Naive thymus-derived CD4-positive, alpha-beta T cell (primary cell): ENCODE data around the gene CENPP. TPM values are rescaled to one million over a fixed set of nuclear protein-coding genes. Genes with fewer than 3 reads are reported as not detected.

Source experiments
- ATAC-seq: fragments of 150-1000 bp; cut with Tn5 transposase; 2 replicates; pipeline ENCODE4 v1.10.0; 2021; ENCODE audit warnings: mild to moderate bottlenecking, moderate library complexity
- CTCF ChIA-PET: fragments of 350-600 bp; sonication (Branson Sonifier 250); formaldehyde crosslinking; loops from one replicate; lab custom pipeline; 2021; ENCODE audit warnings: antibody characterized with exemption; lab: Charles Lee
- POLR2A ChIA-PET: fragments of 350-600 bp; sonication (Branson Sonifier 250); formaldehyde crosslinking; loops from one replicate; lab custom pipeline; 2021; ENCODE audit warnings: antibody characterized with exemption, inconsistent platforms; lab: Charles Lee
- DNase-seq, 9 donors: peaks; one replicate each; pipeline versions ENCODE4 v3.0.0 to v3.0.0-alpha.2; 2020 to 2022; ENCODE audit warnings: mixed read lengths in 1 of 9
- H3K27ac ChIP-seq: one replicate; pipeline ENCODE4 v1.7.0; 2013; ENCODE audit warnings: mild to moderate bottlenecking, low read depth, low read length, moderate library complexity
- H3K27me3 ChIP-seq, 2 donors: one replicate each; pipeline ENCODE4 v1.7.0; 2013; ENCODE audit warnings: low read length in 2 of 2, mild to moderate bottlenecking in 2 of 2, moderate library complexity in 2 of 2; ENCODE audit not compliant: control insufficient read depth in 2 of 2, insufficient read depth in 2 of 2
- H3K36me3 ChIP-seq, 3 experiments: 1 replicate in 2 of 3; 2 replicates in 1 of 3; pipeline ENCODE4 v1.7.0; 2013; ENCODE audit warnings: low read length in 3 of 3, mild to moderate bottlenecking in 3 of 3, moderate library complexity in 1 of 3; ENCODE audit not compliant: insufficient read depth in 3 of 3, control insufficient read depth in 2 of 3
- H3K4me1 ChIP-seq, 2 donors: one replicate each; pipeline ENCODE4 v1.7.0; 2013; ENCODE audit warnings: low read length in 2 of 2, mild to moderate bottlenecking in 2 of 2, moderate library complexity in 1 of 2; ENCODE audit not compliant: control insufficient read depth in 2 of 2, insufficient read depth in 2 of 2
- H3K4me3 ChIP-seq: 2 replicates; pipeline ENCODE4 v1.7.0; 2013; ENCODE audit warnings: mild to moderate bottlenecking, low read length
- H3K9me3 ChIP-seq, 3 experiments: 1 replicate in 2 of 3; 2 replicates in 1 of 3; pipeline ENCODE4 v1.7.0; 2013; ENCODE audit warnings: low read length in 3 of 3; ENCODE audit not compliant: control insufficient read depth in 2 of 3
- H3K27ac Mint-ChIP-seq, 9 donors: one replicate each; pipeline ENCODE4 v1.8.0; 2020 to 2022; ENCODE audit warnings: mixed read lengths in 9 of 9, mild to moderate bottlenecking in 8 of 9, moderate library complexity in 5 of 9, inconsistent platforms in 2 of 9
- H3K27me3 Mint-ChIP-seq, 5 donors: one replicate each; pipeline ENCODE4 v1.8.0; 2021 to 2022; ENCODE audit warnings: mixed read lengths in 5 of 5, mild to moderate bottlenecking in 1 of 5
- H3K36me3 Mint-ChIP-seq, 5 donors: one replicate each; pipeline ENCODE4 v1.8.0; 2020 to 2022; ENCODE audit warnings: mixed read lengths in 5 of 5, mild to moderate bottlenecking in 3 of 5, inconsistent platforms in 1 of 5
- H3K4me1 Mint-ChIP-seq, 7 donors: one replicate each; pipeline ENCODE4 v1.8.0; 2020 to 2022; ENCODE audit warnings: mixed read lengths in 7 of 7, mild to moderate bottlenecking in 3 of 7, inconsistent platforms in 1 of 7
- H3K4me3 Mint-ChIP-seq, 10 donors: one replicate each; pipeline ENCODE4 v1.8.0; 2020 to 2022; ENCODE audit warnings: mild to moderate bottlenecking in 10 of 10, mixed read lengths in 10 of 10, moderate library complexity in 6 of 10, inconsistent platforms in 2 of 10
- H3K9me3 Mint-ChIP-seq, 11 donors: one replicate each; pipeline ENCODE4 v1.8.0; 2020 to 2022; ENCODE audit warnings: mixed read lengths in 11 of 11, mild to moderate bottlenecking in 4 of 11, inconsistent platforms in 1 of 11, moderate library complexity in 1 of 11
- intact Hi-C, 2 donors: fragments of 100-400 bp; cut with micrococcal nuclease; formaldehyde crosslinking; loops; one replicate each; pipeline ENCODE4 v1.15.1; 2023
- polyA plus RNA-seq, 2 donors: library from polyadenylated mRNA; unstranded; fragments of 300-500 nt; fragmentation: Illumina TruSeq; gene quantifications; one replicate each; pipeline ENCODE4 v1.2.3, GENCODE V29; 2021
- total RNA-seq, 6 experiments: library from RNA in 5 of 6; stranded (reverse) in 5 of 6; gene quantifications; 1 replicate in 5 of 6; 2 replicates in 1 of 6; pipeline ENCODE4 v1.2.3 and lab custom pipeline; 2021 to 2026

The CENPP gene
- total and polyA plus RNA-seq, 7 experiments from 2014 or later = 1.2 to 24.3 (median 3.8) TPM

GRCh38 chr9:92614123-92614510 lies 288.4 kb downstream of the CENPP start:
- Histone ChIP-seq H3K4me3 (no peak overlapping the region), H3K36me3 (peaks cover 0 to 70% (median 8%) of the 10 kb centered on the region in 3 experiments), H3K9me3 (no peaks in the 10 kb centered on the region), H3K27me3 (no peaks in the 10 kb centered on the region), H3K27ac (no peak overlapping the region), H3K4me1 (no peaks in the 10 kb centered on the region)
- Mint-ChIP-seq H3K4me3 (no peak overlapping the region), H3K27me3 (no peaks in the 10 kb centered on the region), H3K4me1 (no peaks in the 10 kb centered on the region), H3K27ac (no peak overlapping the region), H3K9me3 (no peaks in the 10 kb centered on the region), H3K36me3 (peaks cover 12 to 58% (median 21%) of the 10 kb centered on the region in 5 donors)
- DNase-seq (no peak), ATAC-seq (no peak)
- intact Hi-C loops = no loop called here
- CTCF ChIA-PET = no interaction called here
- POLR2A ChIA-PET = no interaction called here

GRCh38 chr9:92614763-92615461 lies 289.2 kb downstream of the CENPP start:
- Histone ChIP-seq H3K4me1 (no peaks in the 10 kb centered on the region), H3K9me3 (no peaks in the 10 kb centered on the region), H3K27me3 (no peaks in the 10 kb centered on the region), H3K36me3 (peaks cover 0 to 78% (median 8%) of the 10 kb centered on the region in 3 experiments), H3K27ac (no peak overlapping the region), H3K4me3 (no peak overlapping the region)
- DNase-seq (no peak), ATAC-seq (no peak)
- H3K4me3 Mint-ChIP-seq = no peak overlapping the region
- H3K4me1 Mint-ChIP-seq = no peaks in the 10 kb centered on the region
- H3K27ac Mint-ChIP-seq = peak overlapping the region in 2 of 9 donors; percentile 18 to 21
- H3K27me3 Mint-ChIP-seq = no peaks in the 10 kb centered on the region
- POLR2A ChIA-PET = no interaction called here
- intact Hi-C loops = no loop called here
- CTCF ChIA-PET = no interaction called here
- peaks cover 12 to 60% (median 21%) of the 10 kb centered on the region in 5 donors for H3K36me3 Mint-ChIP-seq
- H3K9me3 Mint-ChIP-seq = no peaks in the 10 kb centered on the region

- Histone ChIP-seq H3K4me1 (no peaks in the 10 kb centered on the region), H3K27ac (no peak overlapping the region), H3K9me3 (no peaks in the 10 kb centered on the region), H3K4me3 (no peak overlapping the region), H3K36me3 (peaks cover 0 to 82% (median 8%) of the 10 kb centered on the region in 3 experiments), H3K27me3 (no peaks in the 10 kb centered on the region)
- ATAC-seq = no peak
- DNase-seq = no peak
- Mint-ChIP-seq H3K4me1 (no peaks in the 10 kb centered on the region), H3K4me3 (no peak overlapping the region), H3K36me3 (peaks cover 12 to 63% (median 21%) of the 10 kb centered on the region in 5 donors), H3K27ac (no peak overlapping the region), H3K27me3 (no peaks in the 10 kb centered on the region), H3K9me3 (no peaks in the 10 kb centered on the region)
- ChIA-PET CTCF (no interaction called here), POLR2A (no interaction called here)
- intact Hi-C loops = no loop called here
Observed at GRCh38 chr9:92615790-92616189, 290.0 kb downstream of the CENPP start.

GRCh38 chr9:92616199-92616641 lies 290.5 kb downstream of the CENPP start:
- POLR2A ChIA-PET = no interaction called here
- Histone ChIP-seq H3K4me3 (no peak overlapping the region), H3K9me3 (no peaks in the 10 kb centered on the region), H3K36me3 (peaks cover 0 to 83% (median 8%) of the 10 kb centered on the region in 3 experiments), H3K27ac (no peak overlapping the region), H3K4me1 (no peaks in the 10 kb centered on the region), H3K27me3 (no peaks in the 10 kb centered on the region)
- Mint-ChIP-seq H3K27me3 (no peaks in the 10 kb centered on the region), H3K27ac (peak overlapping the region in 2 of 9 donors; percentile 22 to 25), H3K9me3 (no peaks in the 10 kb centered on the region), H3K4me3 (no peak overlapping the region), H3K4me1 (no peaks in the 10 kb centered on the region), H3K36me3 (peaks cover 9 to 60% (median 21%) of the 10 kb centered on the region in 5 donors)
- intact Hi-C loops = no loop called here
- CTCF ChIA-PET = interaction anchor here (1.1 kb wide), 1 partner anchor 481 kb away, joined by 3 read pairs; no protein-coding TSS in a partner anchor
- DNase-seq = no peak
- no peak for ATAC-seq

- Histone ChIP-seq H3K4me1 (no peaks in the 10 kb centered on the region), H3K27ac (no peak overlapping the region), H3K9me3 (no peaks in the 10 kb centered on the region), H3K36me3 (peaks cover 0 to 78% (median 8%) of the 10 kb centered on the region in 3 experiments), H3K27me3 (no peaks in the 10 kb centered on the region), H3K4me3 (no peak overlapping the region)
- ChIA-PET CTCF (interaction anchor here (1.1 kb wide), 1 partner anchor 481 kb away, joined by 3 read pairs; no protein-coding TSS in a partner anchor), POLR2A (no interaction called here)
- ATAC-seq = no peak
- Mint-ChIP-seq H3K9me3 (no peaks in the 10 kb centered on the region), H3K27me3 (no peaks in the 10 kb centered on the region), H3K27ac (peak overlapping the region in 1 of 9 donors; percentile 22), H3K36me3 (peaks cover 11 to 55% (median 19%) of the 10 kb centered on the region in 5 donors), H3K4me3 (no peak overlapping the region), H3K4me1 (no peaks in the 10 kb centered on the region)
- intact Hi-C loops = no loop called here
- DNase-seq = no peak
Observed at GRCh38 chr9:92616655-92617111, 290.9 kb downstream of the CENPP start.

- H3K4me1 ChIP-seq = no peaks in the 10 kb centered on the region
- peaks cover 10 to 49% (median 17%) of the 10 kb centered on the region in 5 donors for H3K36me3 Mint-ChIP-seq
- CTCF ChIA-PET = interaction anchor here (1.1 kb wide), 1 partner anchor 482 kb away, joined by 3 read pairs; no protein-coding TSS in a partner anchor
Observed at GRCh38 chr9:92617195-92617813, 291.6 kb downstream of the CENPP start.

More at GRCh38 chr9:92617195-92617813, 291.6 kb downstream of the CENPP start:
- Mint-ChIP-seq H3K4me1 (no peaks in the 10 kb centered on the region), H3K9me3 (no peaks in the 10 kb centered on the region), H3K27ac (peak overlapping the region in 1 of 9 donors; percentile 31), H3K4me3 (no peak overlapping the region), H3K27me3 (no peaks in the 10 kb centered on the region)
- Histone ChIP-seq H3K9me3 (no peaks in the 10 kb centered on the region), H3K36me3 (peaks cover 0 to 72% (median 8%) of the 10 kb centered on the region in 3 experiments), H3K27ac (no peak overlapping the region), H3K27me3 (no peaks in the 10 kb centered on the region), H3K4me3 (no peak overlapping the region)
- DNase-seq (no peak), ATAC-seq (no peak)
- intact Hi-C loops = no loop called here
- POLR2A ChIA-PET = no interaction called here
